Measurements from ENCODE around the gene CD82. TPM values are rescaled to one million over a fixed set of nuclear protein-coding genes. Genes with fewer than 3 reads are reported as not detected.

The CD82 gene
- total RNA-seq, 1 experiment from 2014 or later, result 26.1 TPM

DNA sequence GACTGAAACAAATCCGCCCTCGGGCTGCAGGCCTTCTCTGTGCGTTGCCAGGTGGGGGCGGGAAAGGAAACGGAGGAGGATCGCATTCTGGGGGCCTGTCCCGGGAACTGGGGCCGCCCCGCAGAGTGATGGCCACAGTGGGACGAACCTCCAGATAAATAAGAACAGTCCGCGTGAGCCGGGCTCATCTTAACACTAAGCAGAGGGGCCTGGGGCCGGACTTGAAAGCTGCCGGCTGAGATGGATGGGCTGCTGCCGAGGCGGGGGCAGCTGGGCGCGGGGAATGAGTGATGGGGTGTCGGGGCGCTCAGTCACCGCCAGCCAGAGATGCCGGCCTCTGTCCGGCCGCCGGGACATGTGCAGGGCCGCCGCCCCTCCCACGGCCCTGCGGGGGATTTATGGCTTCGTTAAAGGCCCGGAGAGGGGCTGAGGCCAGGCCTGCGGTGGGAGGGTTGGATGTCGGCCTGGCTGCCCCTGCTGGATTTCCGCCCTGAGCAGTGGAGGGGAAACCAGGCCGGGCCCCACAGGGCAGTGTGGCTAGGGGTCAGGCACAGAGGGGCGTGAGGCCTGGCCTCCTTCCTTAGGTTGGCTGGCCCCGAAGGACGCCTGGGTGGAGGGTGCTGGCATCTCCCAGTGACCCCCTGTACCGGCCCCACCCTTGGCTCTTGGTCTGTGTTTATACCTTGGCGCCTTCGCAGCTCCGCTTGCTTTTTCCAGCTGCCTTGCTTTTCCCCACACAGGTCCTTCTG is 45.3 kb upstream of the CD82 start:
- TF ChIP-seq TCF7L2 (IDR thresholded peaks at IDR 0.05; ENCODE audit: low read depth, low read length) (no peak), SIN3A (IDR thresholded peaks at IDR 0.05; ENCODE audit: borderline replicate concordance, insufficient read depth, low read depth, low read length) (no peak), POLR2AphosphoS5 (IDR thresholded peaks at IDR 0.05; ENCODE audit: low read depth, low read length) (no peak)
- TF ChIP-seq, protein P1, sequence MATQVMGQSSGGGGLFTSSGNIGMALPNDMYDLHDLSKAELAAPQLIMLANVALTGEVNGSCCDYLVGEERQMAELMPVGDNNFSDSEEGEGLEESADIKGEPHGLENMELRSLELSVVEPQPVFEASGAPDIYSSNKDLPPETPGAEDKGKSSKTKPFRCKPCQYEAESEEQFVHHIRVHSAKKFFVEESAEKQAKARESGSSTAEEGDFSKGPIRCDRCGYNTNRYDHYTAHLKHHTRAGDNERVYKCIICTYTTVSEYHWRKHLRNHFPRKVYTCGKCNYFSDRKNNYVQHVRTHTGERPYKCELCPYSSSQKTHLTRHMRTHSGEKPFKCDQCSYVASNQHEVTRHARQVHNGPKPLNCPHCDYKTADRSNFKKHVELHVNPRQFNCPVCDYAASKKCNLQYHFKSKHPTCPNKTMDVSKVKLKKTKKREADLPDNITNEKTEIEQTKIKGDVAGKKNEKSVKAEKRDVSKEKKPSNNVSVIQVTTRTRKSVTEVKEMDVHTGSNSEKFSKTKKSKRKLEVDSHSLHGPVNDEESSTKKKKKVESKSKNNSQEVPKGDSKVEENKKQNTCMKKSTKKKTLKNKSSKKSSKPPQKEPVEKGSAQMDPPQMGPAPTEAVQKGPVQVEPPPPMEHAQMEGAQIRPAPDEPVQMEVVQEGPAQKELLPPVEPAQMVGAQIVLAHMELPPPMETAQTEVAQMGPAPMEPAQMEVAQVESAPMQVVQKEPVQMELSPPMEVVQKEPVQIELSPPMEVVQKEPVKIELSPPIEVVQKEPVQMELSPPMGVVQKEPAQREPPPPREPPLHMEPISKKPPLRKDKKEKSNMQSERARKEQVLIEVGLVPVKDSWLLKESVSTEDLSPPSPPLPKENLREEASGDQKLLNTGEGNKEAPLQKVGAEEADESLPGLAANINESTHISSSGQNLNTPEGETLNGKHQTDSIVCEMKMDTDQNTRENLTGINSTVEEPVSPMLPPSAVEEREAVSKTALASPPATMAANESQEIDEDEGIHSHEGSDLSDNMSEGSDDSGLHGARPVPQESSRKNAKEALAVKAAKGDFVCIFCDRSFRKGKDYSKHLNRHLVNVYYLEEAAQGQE (IDR thresholded peaks at IDR 0.05; ENCODE audit: insufficient read depth in 1 of 2, low read depth in 2 of 2, low read length in 1 of 2), result no peak
- TF ChIP-seq, protein P2, sequence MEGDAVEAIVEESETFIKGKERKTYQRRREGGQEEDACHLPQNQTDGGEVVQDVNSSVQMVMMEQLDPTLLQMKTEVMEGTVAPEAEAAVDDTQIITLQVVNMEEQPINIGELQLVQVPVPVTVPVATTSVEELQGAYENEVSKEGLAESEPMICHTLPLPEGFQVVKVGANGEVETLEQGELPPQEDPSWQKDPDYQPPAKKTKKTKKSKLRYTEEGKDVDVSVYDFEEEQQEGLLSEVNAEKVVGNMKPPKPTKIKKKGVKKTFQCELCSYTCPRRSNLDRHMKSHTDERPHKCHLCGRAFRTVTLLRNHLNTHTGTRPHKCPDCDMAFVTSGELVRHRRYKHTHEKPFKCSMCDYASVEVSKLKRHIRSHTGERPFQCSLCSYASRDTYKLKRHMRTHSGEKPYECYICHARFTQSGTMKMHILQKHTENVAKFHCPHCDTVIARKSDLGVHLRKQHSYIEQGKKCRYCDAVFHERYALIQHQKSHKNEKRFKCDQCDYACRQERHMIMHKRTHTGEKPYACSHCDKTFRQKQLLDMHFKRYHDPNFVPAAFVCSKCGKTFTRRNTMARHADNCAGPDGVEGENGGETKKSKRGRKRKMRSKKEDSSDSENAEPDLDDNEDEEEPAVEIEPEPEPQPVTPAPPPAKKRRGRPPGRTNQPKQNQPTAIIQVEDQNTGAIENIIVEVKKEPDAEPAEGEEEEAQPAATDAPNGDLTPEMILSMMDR (IDR thresholded peaks at IDR 0.05), result no peak
- BruUV-seq (replicated peaks), result no TSS peak
- Histone ChIP-seq H3K27me3 (ENCODE audit: control insufficient read depth, insufficient read depth, low read length) (no peaks in the 10 kb centered on the region), H3K27ac (ENCODE audit: low read length) (no peak overlapping the region), H3K9me3 (ENCODE audit: control insufficient read depth, insufficient read depth, low read depth, low read length) (no peaks in the 10 kb centered on the region), H3K36me3 (ENCODE audit: control insufficient read depth, insufficient read depth, low read length) (no peaks in the 10 kb centered on the region), H3K4me3 (ENCODE audit: low read depth in 2 of 2, low read length in 2 of 2) (no peak overlapping the region), H3K4me1 (ENCODE audit: control insufficient read depth, insufficient read depth, low read length) (no peaks in the 10 kb centered on the region)
- DNase-seq (ENCODE audit: low read depth, low spot score) (no peak), ATAC-seq (no peak)
- in situ Hi-C loops (cut with HindIII; ENCODE audit: low pct_unique_long_range_greater_than_20kb, low sequenced_read_pairs), result no loop called here
- intact Hi-C loops (cut with micrococcal nuclease; ENCODE audit: unreplicated experiment), result no loop called here
- ChIA-PET CTCF (no interaction called here), POLR2A (no interaction called here)

DNA sequence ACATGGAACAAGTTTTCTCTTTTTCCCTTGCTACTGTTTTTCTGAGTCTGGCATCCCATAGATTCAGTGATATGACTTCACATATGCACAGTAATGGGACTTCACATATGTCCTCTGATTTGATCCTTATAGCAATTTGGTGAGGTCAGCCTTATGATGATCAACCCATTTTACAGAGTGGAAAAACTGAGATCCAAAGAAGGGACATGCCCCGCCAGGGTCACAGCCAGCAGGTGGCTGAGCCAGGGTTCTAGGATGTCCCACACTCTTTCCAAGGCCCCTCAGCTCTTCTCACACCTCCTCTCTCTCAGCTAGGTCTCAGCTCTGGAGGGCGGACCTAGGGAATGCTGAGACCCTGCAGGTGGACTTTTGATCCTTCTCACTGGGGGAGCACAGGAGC is 44.3 kb upstream of the CD82 start:
- DNase-seq (ENCODE audit: low read depth, low spot score), result no peak
- no peaks in the 10 kb centered on the region for H3K9me3 ChIP-seq (ENCODE audit: control insufficient read depth, insufficient read depth, low read depth, low read length)
- H3K36me3 ChIP-seq (ENCODE audit: control insufficient read depth, insufficient read depth, low read length), result no peaks in the 10 kb centered on the region
- no peak overlapping the region for H3K27ac ChIP-seq (ENCODE audit: low read length)
- TF ChIP-seq POLR2AphosphoS5 (IDR thresholded peaks at IDR 0.05; ENCODE audit: low read depth, low read length), result no peak
- BruUV-seq (replicated peaks), result no TSS peak
- H3K4me3 ChIP-seq (ENCODE audit: low read depth in 2 of 2, low read length in 2 of 2), result no peak overlapping the region
- no peaks in the 10 kb centered on the region for H3K27me3 ChIP-seq (ENCODE audit: control insufficient read depth, insufficient read depth, low read length)
- H3K4me1 ChIP-seq (ENCODE audit: control insufficient read depth, insufficient read depth, low read length), result no peaks in the 10 kb centered on the region
- CTCF ChIA-PET, result no interaction called here
- POLR2A ChIA-PET, result no interaction called here
- no peak for ATAC-seq
- in situ Hi-C loops (cut with HindIII; ENCODE audit: low pct_unique_long_range_greater_than_20kb, low sequenced_read_pairs), result no loop called here
- intact Hi-C loops (cut with micrococcal nuclease; ENCODE audit: unreplicated experiment), result no loop called here

DNA sequence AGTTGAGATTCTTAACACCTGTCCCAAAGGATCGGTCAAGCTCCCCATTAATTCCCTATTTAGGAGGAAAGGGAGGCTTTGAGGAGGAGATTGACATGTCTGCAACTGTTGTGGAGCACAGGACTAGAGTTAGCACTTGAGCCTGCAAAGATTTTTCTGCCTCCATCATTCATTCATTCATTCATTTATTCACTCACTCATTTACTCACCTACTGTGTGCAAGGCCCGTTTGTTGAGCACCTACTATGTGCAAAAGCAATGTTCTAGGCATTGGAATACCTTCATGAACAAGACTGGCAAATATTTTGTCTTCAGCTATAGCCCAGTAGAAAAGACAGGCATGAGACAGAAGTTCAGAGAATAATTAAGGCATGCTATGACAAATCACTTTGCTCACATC is 43.2 kb upstream of the CD82 start:
- POLR2A ChIA-PET, result no interaction called here
- TF ChIP-seq SIN3A (IDR thresholded peaks at IDR 0.05; ENCODE audit: borderline replicate concordance, insufficient read depth, low read depth, low read length) (no peak), POLR2AphosphoS5 (IDR thresholded peaks at IDR 0.05; ENCODE audit: low read depth, low read length) (no peak)
- TF ChIP-seq, protein P2 (IDR thresholded peaks at IDR 0.05), result no peak

More for the DNA sequence above, 43.2 kb upstream of the CD82 start:
- intact Hi-C loops (cut with micrococcal nuclease; ENCODE audit: unreplicated experiment) (no loop called here), in situ Hi-C loops (cut with HindIII; ENCODE audit: low pct_unique_long_range_greater_than_20kb, low sequenced_read_pairs) (no loop called here)
- no TSS peak for BruUV-seq (replicated peaks)
- H3K4me3 ChIP-seq (ENCODE audit: low read depth in 2 of 2, low read length in 2 of 2), result no peak overlapping the region
- no peaks in the 10 kb centered on the region for H3K36me3 ChIP-seq (ENCODE audit: control insufficient read depth, insufficient read depth, low read length)
- no peaks in the 10 kb centered on the region for H3K27me3 ChIP-seq (ENCODE audit: control insufficient read depth, insufficient read depth, low read length)
- CTCF ChIA-PET, result no interaction called here
- H3K27ac ChIP-seq (ENCODE audit: low read length), result no peak overlapping the region
- no peaks in the 10 kb centered on the region for H3K4me1 ChIP-seq (ENCODE audit: control insufficient read depth, insufficient read depth, low read length)
- DNase-seq (ENCODE audit: low read depth, low spot score) (no peak), ATAC-seq (no peak)
- H3K9me3 ChIP-seq (ENCODE audit: control insufficient read depth, insufficient read depth, low read depth, low read length), result no peaks in the 10 kb centered on the region
